GM21737 (cell line): ENCODE measurements around the gene OXCT2.

Experiments used
- ATAC-seq: cut with Tn5 transposase; IDR thresholded peaks from one replicate; pipeline ENCODE4 v1.9.1; 2021; ENCODE audit warnings: mild to moderate bottlenecking, moderate library complexity; ENCODE audit not compliant: unreplicated experiment

The OXCT2 gene

GRCh38 chr1:39737546-39738169, 33.5 kb downstream of the OXCT2 start:
- no peak for ATAC-seq

DNA sequence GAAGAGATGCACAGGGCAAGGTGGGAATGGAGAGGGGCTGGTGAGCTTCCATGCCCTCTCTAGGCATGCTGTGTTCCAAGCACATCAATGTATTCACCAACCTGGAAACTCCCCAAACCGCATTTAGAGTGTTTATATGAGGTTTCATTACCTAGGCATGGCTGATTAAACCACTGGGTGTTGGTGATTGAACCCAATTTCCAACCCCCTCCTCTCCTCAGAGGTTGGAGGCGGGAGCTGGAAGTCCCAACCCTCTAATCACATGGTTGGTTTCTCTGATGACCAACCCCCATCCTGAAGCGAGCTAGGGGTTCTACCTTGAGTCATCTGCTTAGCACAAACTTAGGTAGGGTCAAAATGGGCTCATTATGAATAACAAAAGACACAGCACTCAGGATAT, 35.4 kb downstream of the OXCT2 start:
- ATAC-seq, result no peak

DNA sequence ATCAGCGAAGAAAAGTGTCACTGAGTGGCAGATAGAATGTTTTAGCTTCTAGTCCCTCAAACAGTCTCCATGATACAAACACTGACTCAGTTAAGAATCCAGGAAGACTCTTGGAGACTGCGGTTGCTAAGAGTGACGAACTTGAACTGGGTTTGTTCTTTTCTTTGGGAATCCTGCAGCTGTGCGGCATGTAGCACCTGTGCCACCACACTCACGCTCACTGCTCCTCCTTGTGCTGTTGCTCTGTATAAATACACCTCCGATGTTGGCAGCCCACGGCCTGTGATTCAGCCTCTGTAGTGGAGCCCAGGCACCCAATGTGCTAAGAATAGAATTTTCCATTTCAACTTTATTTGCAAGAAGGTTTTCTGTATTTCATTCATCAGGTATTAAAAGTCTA, 38.0 kb downstream of the OXCT2 start:
- ATAC-seq, result no peak

- ATAC-seq, result no peak
Observed at GRCh38 chr1:39732730-39733129, 38.4 kb downstream of the OXCT2 start.

GRCh38 chr1:39729842-39730241, 41.3 kb downstream of the OXCT2 start:
- no peak for ATAC-seq

DNA sequence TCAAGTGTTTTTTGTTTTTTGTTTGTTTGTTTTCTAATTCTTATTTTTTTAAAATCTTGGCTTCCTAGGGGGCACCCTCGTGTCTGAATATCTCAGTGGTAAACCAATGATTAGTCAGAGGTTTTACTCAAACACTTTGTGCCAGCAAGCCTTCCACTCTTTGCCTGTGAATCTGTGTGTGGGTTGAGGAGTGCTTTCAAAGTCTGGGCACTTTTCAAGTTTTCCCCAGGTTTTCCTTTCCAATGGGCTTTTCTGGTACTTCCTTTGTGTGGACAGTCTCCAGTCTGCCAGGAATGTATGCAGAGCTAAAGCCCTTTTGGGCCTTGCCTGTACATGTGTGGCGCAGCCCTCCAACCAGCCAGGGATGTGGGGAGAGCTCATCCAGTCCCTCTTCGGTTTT, 42.1 kb downstream of the OXCT2 start:
- ATAC-seq, result no peak

GRCh38 chr1:39727932-39728317, 43.2 kb downstream of the OXCT2 start:
- no peak for ATAC-seq

DNA sequence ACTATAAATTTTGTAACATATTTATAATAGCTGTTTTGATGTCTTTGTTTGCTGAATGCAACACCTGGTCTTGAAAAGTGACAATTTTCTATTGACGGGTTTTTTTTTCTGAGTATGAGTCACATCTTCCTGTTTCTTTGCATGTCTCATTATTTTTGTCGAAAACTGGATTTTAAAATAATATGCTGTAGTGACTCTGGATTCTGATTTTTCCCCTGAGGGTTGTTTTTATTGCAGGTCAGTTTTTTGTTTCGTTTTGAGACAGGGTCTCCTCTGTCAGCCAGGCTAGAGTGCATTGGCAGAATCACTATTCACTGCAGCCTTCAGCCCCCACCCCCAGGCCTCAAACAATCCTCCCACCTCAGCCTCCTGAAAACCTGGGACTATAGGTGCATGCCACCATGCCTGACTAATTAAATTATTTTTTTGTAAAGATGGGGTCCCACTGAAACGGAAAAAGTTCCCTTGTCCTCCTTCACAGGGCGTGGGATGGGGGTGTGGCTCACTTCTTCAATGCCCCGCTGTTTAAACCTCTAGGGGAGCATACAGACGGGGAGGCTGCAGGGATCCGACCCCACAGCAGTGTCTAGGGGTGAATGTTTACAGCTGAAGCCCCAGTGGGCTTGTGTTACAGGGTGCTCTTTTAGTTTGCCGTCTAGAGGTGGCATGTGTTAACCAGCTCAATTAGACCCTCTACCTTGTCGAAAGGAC, 43.8 kb downstream of the OXCT2 start:
- ATAC-seq, result no peak

GRCh38 chr1:39726600-39726999, 44.5 kb downstream of the OXCT2 start:
- no peak for ATAC-seq

GRCh38 chr1:39722495-39722894, 48.7 kb downstream of the OXCT2 start:
- no peak for ATAC-seq

DNA sequence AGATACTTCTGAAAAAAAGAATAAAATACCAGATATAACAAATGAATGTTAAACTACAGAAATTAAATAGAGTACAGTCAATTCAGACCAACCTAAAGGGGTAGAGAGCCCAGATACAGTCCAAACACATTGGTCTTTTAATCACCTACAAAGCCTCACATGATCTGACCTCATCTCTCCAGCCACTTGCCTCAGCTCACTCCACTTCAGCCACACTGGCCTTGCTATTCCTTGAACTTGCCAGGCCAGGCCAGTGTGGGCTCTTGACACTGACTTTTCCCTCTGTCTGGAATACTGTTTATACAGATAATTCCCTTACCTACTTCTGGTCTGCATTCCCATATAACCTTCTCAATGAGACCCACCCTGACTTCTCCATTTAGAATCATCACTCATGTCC, 49.5 kb downstream of the OXCT2 start:
- ATAC-seq, result no peak

DNA sequence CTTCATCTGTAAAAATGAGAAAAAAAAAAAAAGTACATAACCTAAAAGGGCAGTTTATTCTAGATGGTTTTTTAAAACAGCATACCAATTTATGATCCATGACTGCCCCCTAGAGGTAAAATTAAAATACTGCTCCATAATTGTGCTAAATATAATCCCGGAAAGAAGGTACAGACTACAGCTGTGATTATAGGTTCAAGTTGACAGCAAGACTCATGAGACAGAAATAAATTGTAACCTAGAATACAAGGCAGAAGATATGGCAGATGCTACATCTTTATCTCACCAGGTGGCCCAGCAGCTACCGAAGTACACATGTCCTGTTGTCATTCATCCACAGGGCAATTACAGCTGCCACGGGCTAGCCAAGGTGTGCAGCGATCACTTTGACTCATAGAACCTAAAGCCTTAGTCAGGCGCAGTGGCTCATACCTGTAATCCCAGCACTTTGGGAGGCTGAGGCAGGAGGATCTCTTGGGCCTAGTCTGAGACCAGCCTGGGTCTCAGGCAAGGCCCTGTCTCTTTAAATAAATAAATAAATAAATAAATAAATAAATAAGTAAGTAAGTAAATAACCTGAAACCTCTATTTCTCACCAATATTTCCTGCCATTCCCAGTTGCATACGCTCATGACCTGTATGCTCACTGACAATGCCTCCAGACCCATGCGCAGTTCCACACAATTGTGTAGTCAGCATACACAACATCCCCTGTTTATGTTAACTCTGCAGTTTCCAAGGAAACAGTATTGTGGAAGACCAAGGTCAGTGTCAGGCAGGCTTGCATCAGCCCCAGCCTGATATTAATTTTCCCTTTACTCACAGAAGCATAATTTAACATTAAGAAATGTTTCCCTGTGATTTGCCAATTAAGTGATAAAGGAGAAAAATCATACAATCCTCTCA, 50.8 kb downstream of the OXCT2 start:
- ATAC-seq, result no peak
